SK-N-SH treated with all-trans-retinoic acid at 6 μM for 48 hours (cell line): ENCODE data around the gene CENPL.

Experiments
- ATAC-seq: fragments of 200-7000 bp; cut with Tn5 transposase; 3 replicates; pipeline ENCODE4 v1.9.1; 2020; ENCODE audit warnings: mild to moderate bottlenecking, moderate library complexity
- BACH2 ChIP-seq: fragments of 250-450 bp; sonication (Bioruptor Pico); IDR thresholded peaks from 2 replicates; pipeline ENCODE4 v1.9.0; 2021; ENCODE audit warnings: mild to moderate bottlenecking, borderline replicate concordance
- CSDC2 ChIP-seq: fragments of 250-450 bp; sonication (Bioruptor Pico); IDR thresholded peaks from 2 replicates; pipeline ENCODE4 v1.5.0; 2020; ENCODE audit warnings: mild to moderate bottlenecking, moderate library complexity
- ESRRG ChIP-seq: fragments of 250-450 bp; sonication (Bioruptor Pico); IDR thresholded peaks from 2 replicates; pipeline ENCODE4 v1.6.1; 2021; ENCODE audit warnings: mild to moderate bottlenecking
- GLIS3 ChIP-seq: fragments of 250-450 bp; sonication (Bioruptor Pico); IDR thresholded peaks from 2 replicates; pipeline ENCODE4 v1.5.0; 2020; ENCODE audit warnings: mild to moderate bottlenecking, moderate library complexity
- ISL1 ChIP-seq: fragments of 250-450 bp; sonication (Bioruptor Pico); IDR thresholded peaks from 2 replicates; pipeline ENCODE4 v2.1.2; 2022; ENCODE audit warnings: mild to moderate bottlenecking, moderate library complexity
- OSR1 ChIP-seq: fragments of 250-450 bp; sonication (Bioruptor Pico); IDR thresholded peaks from 2 replicates; pipeline ENCODE4 v1.8.0; 2022; ENCODE audit warnings: moderate library complexity, mild to moderate bottlenecking, inconsistent platforms
- PPARA ChIP-seq: fragments of 250-450 bp; sonication (Bioruptor Pico); IDR thresholded peaks from 2 replicates; pipeline ENCODE4 v1.5.0; 2020; ENCODE audit warnings: mild to moderate bottlenecking, borderline replicate concordance
- RARB ChIP-seq: fragments of 250-450 bp; sonication (Bioruptor Pico); IDR thresholded peaks from 2 replicates; pipeline ENCODE4 v1.8.0; 2021; ENCODE audit warnings: mild to moderate bottlenecking, moderate library complexity
- SNAI2 ChIP-seq: fragments of 250-450 bp; sonication (Bioruptor Pico); IDR thresholded peaks from 2 replicates; pipeline ENCODE4 v1.5.0; 2020; ENCODE audit warnings: mild to moderate bottlenecking, moderate library complexity
- TCF4 ChIP-seq: fragments of 250-450 bp; sonication (Bioruptor Pico); IDR thresholded peaks from 2 replicates; pipeline ENCODE4 v1.8.0; 2021; ENCODE audit warnings: mild to moderate bottlenecking, moderate library complexity, borderline replicate concordance
- TOX ChIP-seq: fragments of 250-450 bp; sonication (Bioruptor Pico); IDR thresholded peaks from 2 replicates; pipeline ENCODE4 v1.8.0; 2021; ENCODE audit warnings: mild to moderate bottlenecking, moderate library complexity, borderline replicate concordance
- ZC3H10 ChIP-seq: fragments of 250-450 bp; sonication (Bioruptor Pico); IDR thresholded peaks from 2 replicates; pipeline ENCODE4 v1.5.1; 2021; ENCODE audit warnings: mild to moderate bottlenecking, moderate library complexity
- ZFP3 ChIP-seq: fragments of 250-450 bp; sonication (Bioruptor Pico); IDR thresholded peaks from 2 replicates; pipeline ENCODE4 v1.5.0; 2020; ENCODE audit warnings: mild to moderate bottlenecking, moderate library complexity
- ZFP30 ChIP-seq: fragments of 450-650 bp; formaldehyde crosslinking; IDR thresholded peaks from 2 replicates; pipeline ENCODE4 v1.5.0; 2022; ENCODE audit warnings: mild to moderate bottlenecking, moderate library complexity
- ZNF565 ChIP-seq: fragments of 450-650 bp; formaldehyde crosslinking; conservative IDR thresholded peaks from 2 replicates; pipeline ENCODE4 v1.5.0; 2020; ENCODE audit warnings: low read depth, mild to moderate bottlenecking, moderate library complexity
- ZNF70 ChIP-seq: fragments of 450-650 bp; formaldehyde crosslinking; IDR thresholded peaks from 2 replicates; pipeline ENCODE4 v1.5.0; 2020; ENCODE audit warnings: mild to moderate bottlenecking, moderate library complexity
- ZNF8 ChIP-seq: fragments of 450-650 bp; formaldehyde crosslinking; IDR thresholded peaks from 2 replicates; pipeline ENCODE4 v1.5.0; 2020; ENCODE audit warnings: mild to moderate bottlenecking, moderate library complexity
- TF ChIP-seq, protein P1 (sequence below): fragments of 250-450 bp; sonication (Bioruptor Pico); IDR thresholded peaks from 2 replicates; pipeline ENCODE4 v1.8.0; 2021; ENCODE audit warnings: low read depth, mild to moderate bottlenecking, moderate library complexity, borderline replicate concordance
- TF ChIP-seq, protein P2 (sequence below): fragments of 250-450 bp; sonication (Bioruptor Pico); IDR thresholded peaks from 2 replicates; pipeline ENCODE4 v1.5.0; 2020; ENCODE audit warnings: mild to moderate bottlenecking, moderate library complexity
- TF ChIP-seq, protein P3 (sequence below): fragments of 250-450 bp; sonication (Bioruptor Pico); IDR thresholded peaks from 2 replicates; pipeline ENCODE4 v1.8.0; 2020; ENCODE audit warnings: mild to moderate bottlenecking, moderate library complexity, borderline replicate concordance
- TF ChIP-seq, protein P4 (sequence below): fragments of 250-450 bp; sonication (Bioruptor Pico); IDR thresholded peaks from 2 replicates; pipeline ENCODE4 v1.5.1; 2021; ENCODE audit warnings: mild to moderate bottlenecking, moderate library complexity
- TF ChIP-seq, protein P5 (sequence below): fragments of 250-450 bp; sonication (Bioruptor Pico); IDR thresholded peaks from 2 replicates; pipeline ENCODE4 v1.5.1; 2020; ENCODE audit warnings: low read depth, mild to moderate bottlenecking, moderate library complexity

CENPL gene

DNA sequence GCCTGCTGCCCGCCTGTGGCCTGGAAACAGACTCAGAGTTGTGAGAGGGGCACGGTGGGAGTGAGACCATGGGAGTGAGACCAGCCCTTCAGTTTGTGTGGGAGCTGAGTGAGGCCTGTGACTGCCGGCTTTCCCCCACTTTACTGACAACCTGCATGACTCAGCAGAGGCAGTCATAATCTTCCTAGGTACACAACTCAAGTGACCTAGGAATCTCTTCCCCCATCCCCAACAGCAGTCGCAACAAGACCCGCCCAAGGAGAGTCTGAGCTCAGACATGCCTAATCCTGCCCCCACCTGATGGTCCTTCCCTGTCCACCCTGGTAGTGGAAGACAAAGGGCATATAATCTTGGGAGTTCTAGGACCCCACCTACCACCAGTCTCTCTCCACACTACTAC lies 65.7 kb downstream of the CENPL start:
- no peak for TF ChIP-seq ESRRG (CRISPR knock-in tag)
- TF ChIP-seq BACH2 (CRISPR knock-in tag), result no peak
- no peak for TF ChIP-seq SNAI2
- TF ChIP-seq ZNF8 (CRISPR knock-in tag), result no peak
- TF ChIP-seq ZFP3 (CRISPR knock-in tag), result no peak
- no peak for TF ChIP-seq ZC3H10 (CRISPR knock-in tag)
- no peak for TF ChIP-seq PPARA
- TF ChIP-seq RARB (CRISPR knock-in tag), result no peak
- TF ChIP-seq, protein P1, sequence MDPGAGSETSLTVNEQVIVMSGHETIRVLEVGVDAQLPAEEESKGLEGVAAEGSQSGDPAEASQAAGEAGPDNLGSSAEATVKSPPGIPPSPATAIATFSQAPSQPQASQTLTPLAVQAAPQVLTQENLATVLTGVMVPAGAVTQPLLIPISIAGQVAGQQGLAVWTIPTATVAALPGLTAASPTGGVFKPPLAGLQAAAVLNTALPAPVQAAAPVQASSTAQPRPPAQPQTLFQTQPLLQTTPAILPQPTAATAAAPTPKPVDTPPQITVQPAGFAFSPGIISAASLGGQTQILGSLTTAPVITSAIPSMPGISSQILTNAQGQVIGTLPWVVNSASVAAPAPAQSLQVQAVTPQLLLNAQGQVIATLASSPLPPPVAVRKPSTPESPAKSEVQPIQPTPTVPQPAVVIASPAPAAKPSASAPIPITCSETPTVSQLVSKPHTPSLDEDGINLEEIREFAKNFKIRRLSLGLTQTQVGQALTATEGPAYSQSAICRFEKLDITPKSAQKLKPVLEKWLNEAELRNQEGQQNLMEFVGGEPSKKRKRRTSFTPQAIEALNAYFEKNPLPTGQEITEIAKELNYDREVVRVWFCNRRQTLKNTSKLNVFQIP (CRISPR knock-in tag), result no peak
- no peak for TF ChIP-seq TOX (CRISPR knock-in tag)
- TF ChIP-seq, protein P2, sequence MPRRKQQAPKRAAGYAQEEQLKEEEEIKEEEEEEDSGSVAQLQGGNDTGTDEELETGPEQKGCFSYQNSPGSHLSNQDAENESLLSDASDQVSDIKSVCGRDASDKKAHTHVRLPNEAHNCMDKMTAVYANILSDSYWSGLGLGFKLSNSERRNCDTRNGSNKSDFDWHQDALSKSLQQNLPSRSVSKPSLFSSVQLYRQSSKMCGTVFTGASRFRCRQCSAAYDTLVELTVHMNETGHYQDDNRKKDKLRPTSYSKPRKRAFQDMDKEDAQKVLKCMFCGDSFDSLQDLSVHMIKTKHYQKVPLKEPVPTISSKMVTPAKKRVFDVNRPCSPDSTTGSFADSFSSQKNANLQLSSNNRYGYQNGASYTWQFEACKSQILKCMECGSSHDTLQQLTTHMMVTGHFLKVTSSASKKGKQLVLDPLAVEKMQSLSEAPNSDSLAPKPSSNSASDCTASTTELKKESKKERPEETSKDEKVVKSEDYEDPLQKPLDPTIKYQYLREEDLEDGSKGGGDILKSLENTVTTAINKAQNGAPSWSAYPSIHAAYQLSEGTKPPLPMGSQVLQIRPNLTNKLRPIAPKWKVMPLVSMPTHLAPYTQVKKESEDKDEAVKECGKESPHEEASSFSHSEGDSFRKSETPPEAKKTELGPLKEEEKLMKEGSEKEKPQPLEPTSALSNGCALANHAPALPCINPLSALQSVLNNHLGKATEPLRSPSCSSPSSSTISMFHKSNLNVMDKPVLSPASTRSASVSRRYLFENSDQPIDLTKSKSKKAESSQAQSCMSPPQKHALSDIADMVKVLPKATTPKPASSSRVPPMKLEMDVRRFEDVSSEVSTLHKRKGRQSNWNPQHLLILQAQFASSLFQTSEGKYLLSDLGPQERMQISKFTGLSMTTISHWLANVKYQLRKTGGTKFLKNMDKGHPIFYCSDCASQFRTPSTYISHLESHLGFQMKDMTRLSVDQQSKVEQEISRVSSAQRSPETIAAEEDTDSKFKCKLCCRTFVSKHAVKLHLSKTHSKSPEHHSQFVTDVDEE (CRISPR knock-in tag), result no peak
- TF ChIP-seq, protein P3, sequence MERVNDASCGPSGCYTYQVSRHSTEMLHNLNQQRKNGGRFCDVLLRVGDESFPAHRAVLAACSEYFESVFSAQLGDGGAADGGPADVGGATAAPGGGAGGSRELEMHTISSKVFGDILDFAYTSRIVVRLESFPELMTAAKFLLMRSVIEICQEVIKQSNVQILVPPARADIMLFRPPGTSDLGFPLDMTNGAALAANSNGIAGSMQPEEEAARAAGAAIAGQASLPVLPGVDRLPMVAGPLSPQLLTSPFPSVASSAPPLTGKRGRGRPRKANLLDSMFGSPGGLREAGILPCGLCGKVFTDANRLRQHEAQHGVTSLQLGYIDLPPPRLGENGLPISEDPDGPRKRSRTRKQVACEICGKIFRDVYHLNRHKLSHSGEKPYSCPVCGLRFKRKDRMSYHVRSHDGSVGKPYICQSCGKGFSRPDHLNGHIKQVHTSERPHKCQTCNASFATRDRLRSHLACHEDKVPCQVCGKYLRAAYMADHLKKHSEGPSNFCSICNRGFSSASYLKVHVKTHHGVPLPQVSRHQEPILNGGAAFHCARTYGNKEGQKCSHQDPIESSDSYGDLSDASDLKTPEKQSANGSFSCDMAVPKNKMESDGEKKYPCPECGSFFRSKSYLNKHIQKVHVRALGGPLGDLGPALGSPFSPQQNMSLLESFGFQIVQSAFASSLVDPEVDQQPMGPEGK (CRISPR knock-in tag), result no peak
- no peak for TF ChIP-seq ZNF565 (CRISPR knock-in tag)
- TF ChIP-seq GLIS3 (CRISPR knock-in tag), result no peak
- TF ChIP-seq, protein P4, sequence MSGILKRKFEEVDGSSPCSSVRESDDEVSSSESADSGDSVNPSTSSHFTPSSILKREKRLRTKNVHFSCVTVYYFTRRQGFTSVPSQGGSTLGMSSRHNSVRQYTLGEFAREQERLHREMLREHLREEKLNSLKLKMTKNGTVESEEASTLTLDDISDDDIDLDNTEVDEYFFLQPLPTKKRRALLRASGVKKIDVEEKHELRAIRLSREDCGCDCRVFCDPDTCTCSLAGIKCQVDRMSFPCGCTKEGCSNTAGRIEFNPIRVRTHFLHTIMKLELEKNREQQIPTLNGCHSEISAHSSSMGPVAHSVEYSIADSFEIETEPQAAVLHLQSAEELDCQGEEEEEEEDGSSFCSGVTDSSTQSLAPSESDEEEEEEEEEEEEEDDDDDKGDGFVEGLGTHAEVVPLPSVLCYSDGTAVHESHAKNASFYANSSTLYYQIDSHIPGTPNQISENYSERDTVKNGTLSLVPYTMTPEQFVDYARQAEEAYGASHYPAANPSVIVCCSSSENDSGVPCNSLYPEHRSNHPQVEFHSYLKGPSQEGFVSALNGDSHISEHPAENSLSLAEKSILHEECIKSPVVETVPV (CRISPR knock-in tag), result no peak
- TF ChIP-seq TCF4, result no peak
- no peak for TF ChIP-seq ISL1 (CRISPR knock-in tag)
- ATAC-seq, result no peak

DNA sequence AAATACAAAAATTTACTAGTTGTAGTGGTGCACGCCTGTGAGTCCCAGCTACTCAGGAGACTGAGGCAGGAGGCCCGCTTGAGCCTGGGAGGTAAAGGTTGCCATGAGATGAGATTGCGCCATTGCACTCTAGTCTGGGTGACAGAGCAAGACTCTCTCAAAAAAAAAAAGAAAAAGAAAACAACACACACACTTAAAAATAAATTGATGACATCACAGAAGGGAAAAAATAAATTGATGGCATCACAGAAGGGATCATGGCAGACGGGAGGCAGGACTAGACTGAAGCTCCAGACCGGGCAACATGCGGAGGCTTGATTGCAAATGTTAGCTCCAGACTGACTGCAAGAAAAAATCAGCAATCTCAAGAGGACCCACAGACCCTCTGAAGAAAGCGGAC lies 66.6 kb downstream of the CENPL start:
- TF ChIP-seq ZNF8 (CRISPR knock-in tag), result no peak
- TF ChIP-seq, all 23 proteins: peak for 0
- ATAC-seq, result no peak

DNA sequence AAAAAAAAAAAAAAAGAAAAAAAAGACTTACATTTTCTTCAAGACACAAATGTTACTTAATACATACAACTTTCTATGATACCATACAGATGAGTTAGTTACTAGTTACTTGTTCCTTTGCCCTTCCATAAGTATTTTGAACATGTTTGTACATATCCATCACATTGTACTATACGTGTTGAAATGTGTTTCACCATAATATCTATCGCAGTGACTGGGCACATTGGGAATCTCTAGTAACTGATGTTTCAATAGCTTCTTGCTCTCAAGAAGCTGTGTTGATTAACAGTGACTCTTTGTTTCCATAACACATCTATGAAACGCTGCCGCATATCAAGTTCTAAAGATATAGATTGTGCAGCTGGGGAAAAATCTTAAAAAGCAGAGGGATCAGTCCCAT lies 67.0 kb downstream of the CENPL start:
- ATAC-seq, result no peak
- TF ChIP-seq OSR1 (CRISPR knock-in tag) (no peak), ZFP30 (no peak), ZNF565 (CRISPR knock-in tag) (no peak), GLIS3 (CRISPR knock-in tag) (no peak), ISL1 (CRISPR knock-in tag) (no peak), TCF4 (no peak), ZNF70 (CRISPR knock-in tag) (no peak), BACH2 (CRISPR knock-in tag) (no peak), ZFP3 (CRISPR knock-in tag) (no peak), SNAI2 (no peak), CSDC2 (CRISPR knock-in tag) (no peak)
- TF ChIP-seq, protein P2 (CRISPR knock-in tag), result no peak
- TF ChIP-seq, protein P3 (CRISPR knock-in tag), result no peak
- TF ChIP-seq, protein P5, sequence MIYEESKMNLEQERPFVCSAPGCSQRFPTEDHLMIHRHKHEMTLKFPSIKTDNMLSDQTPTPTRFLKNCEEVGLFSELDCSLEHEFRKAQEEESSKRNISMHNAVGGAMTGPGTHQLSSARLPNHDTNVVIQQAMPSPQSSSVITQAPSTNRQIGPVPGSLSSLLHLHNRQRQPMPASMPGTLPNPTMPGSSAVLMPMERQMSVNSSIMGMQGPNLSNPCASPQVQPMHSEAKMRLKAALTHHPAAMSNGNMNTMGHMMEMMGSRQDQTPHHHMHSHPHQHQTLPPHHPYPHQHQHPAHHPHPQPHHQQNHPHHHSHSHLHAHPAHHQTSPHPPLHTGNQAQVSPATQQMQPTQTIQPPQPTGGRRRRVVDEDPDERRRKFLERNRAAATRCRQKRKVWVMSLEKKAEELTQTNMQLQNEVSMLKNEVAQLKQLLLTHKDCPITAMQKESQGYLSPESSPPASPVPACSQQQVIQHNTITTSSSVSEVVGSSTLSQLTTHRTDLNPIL (CRISPR knock-in tag), result no peak
- TF ChIP-seq, protein P1 (CRISPR knock-in tag), result no peak
